Uterus (tissue), 2 donors: ENCODE data around the gene RPAP2.

Source experiments
- POLR2A ChIP-seq, 2 donors: fragments of 450-650 bp; IDR thresholded peaks; one replicate each; pipeline ENCODE4 v1.6.1; 2016; ENCODE audit warnings: antibody characterized with exemption in 2 of 2, mild to moderate bottlenecking in 1 of 2, moderate library complexity in 1 of 2
- TF ChIP-seq, protein P1 (sequence below), 4 experiments: fragments of 200-600 bp in 2 of 4; fragments of 450-650 bp in 2 of 4; sonication (generic) in 2 of 4; IDR thresholded peaks; one replicate each; pipeline ENCODE4 v1.5.1; 2016 to 2019; ENCODE audit warnings: antibody characterized with exemption in 4 of 4, mild to moderate bottlenecking in 2 of 4, moderate library complexity in 1 of 4

DNA sequence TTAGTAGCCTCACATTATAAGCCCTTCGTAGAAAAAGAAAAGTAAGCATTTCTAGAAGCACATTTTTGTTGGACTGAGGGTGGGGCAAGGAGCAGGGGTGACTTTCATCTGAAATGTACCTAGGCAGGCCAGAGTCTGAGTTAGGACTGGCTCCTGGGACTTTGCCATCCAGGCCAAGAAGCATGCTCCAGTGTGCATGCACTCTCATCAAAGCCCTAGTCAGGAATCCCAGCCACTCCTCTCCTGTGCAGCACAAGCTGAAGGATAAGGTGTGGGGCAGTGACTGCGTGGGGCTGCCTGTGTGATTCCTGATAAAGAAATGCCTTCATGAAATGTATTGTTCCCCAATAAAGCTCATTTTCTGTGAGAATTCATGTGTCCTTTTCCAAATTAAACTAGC lies 99.7 kb downstream of the RPAP2 start:
- TF ChIP-seq, protein P1, sequence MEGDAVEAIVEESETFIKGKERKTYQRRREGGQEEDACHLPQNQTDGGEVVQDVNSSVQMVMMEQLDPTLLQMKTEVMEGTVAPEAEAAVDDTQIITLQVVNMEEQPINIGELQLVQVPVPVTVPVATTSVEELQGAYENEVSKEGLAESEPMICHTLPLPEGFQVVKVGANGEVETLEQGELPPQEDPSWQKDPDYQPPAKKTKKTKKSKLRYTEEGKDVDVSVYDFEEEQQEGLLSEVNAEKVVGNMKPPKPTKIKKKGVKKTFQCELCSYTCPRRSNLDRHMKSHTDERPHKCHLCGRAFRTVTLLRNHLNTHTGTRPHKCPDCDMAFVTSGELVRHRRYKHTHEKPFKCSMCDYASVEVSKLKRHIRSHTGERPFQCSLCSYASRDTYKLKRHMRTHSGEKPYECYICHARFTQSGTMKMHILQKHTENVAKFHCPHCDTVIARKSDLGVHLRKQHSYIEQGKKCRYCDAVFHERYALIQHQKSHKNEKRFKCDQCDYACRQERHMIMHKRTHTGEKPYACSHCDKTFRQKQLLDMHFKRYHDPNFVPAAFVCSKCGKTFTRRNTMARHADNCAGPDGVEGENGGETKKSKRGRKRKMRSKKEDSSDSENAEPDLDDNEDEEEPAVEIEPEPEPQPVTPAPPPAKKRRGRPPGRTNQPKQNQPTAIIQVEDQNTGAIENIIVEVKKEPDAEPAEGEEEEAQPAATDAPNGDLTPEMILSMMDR (IDR thresholded peaks at IDR 0.05): no peak
- no peak for TF ChIP-seq POLR2A (IDR thresholded peaks at IDR 0.05)
